Hematopoietic multipotent progenitor cell (in vitro differentiated cells): ENCODE results near the gene SH3BP5. TPM values are rescaled to one million over a fixed set of nuclear protein-coding genes. Genes with fewer than 3 reads are reported as not detected.

Experiments
- DNase-seq, 3 donors: peaks; one replicate each; pipeline ENCODE4 v3.0.0-alpha.2; 2011 to 2015; ENCODE audit warnings: low read depth in 2 of 3, low spot score in 2 of 3
- total RNA-seq: library from RNA; depleted of rRNA; stranded (reverse); fragments of >200 nt; gene quantifications from one replicate; pipeline ENCODE4 v1.2.3, GENCODE V29; 2012

The SH3BP5 gene
- total RNA-seq, 1 donor: 4.6 TPM

DNA sequence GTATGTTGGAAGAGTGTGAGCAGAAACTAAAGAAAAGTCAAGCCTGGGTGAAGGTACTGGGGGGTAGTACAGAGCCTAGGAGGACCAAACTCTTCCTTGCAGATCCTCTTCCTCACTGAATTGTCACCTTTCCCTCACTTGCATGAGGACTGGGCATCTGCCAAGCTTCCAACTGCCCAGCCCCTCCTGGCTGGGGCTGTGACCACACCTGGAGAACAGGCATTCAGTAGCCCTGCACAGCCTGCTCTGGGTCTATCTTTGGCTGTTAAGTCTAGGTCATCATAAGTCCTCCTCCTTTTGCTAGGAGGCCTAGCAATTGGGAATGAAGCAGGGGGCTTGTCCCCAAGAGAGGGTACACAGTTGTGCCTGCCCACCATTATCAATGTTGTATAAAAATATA lies 71.1 kb downstream of the SH3BP5 start:
- DNase-seq: no peak

DNA sequence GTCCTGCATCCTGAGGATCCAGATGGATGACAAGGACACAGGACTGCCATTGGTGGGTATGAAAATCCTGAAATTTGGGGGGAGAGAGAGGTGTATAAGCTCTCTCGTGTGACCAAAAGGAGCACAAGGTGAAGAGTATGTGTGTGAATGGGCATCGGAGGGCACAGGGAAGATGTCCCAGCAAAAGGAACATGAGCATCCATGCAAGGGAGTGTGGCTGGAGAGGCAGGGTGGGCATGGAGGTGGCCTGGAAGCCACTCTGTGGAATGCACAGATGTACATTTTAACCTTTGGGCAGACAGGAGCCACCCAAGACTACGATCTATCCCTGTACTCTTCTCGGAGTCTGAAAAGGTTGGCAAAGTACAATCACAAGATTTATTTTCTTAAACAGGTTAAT lies 71.9 kb downstream of the SH3BP5 start:
- DNase-seq: no peak

DNA sequence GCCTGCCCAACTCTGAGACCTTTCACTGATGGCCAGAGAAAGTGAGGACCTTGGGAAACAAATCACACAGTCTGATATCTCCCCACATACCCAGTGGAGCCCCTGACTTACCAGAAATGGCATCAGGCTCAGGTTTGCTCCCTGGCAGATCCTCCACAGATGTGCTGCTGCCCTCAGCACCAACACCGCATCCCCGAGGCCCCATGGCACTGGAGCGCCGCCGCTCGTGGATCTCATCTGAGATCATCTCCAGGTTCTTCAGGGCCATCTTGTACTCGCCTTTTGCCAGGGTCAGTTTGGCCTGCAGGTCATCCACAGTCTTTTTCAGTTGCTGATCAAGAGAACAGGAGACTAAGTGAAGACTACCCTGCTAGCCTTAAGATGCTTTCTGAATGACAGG lies 73.7 kb downstream of the SH3BP5 start:
- DNase-seq: no peak

DNA sequence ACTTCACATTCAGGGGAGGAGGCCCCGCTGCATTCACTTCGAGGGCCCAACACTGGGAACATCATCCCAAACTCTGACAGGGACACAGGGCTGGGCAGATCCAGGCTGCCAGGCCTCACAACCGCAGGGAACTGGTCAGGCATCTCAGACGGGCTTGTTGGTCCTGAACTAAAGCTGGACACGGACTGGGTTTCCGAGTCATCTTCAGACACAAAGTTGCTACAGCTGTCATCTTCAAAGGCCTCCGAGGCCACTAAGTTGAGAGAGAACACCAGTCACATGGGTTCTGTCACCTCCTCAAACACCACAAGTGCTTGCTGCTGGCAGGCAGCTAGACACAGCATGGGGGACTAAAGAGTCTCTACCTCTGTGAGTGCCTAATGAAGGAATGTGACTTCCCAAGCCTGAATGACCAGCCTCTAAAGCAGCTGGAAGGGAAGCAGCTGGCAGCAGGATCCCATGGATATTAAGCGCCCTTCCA lies 75.5 kb downstream of the SH3BP5 start:
- DNase-seq: no peak

DNA sequence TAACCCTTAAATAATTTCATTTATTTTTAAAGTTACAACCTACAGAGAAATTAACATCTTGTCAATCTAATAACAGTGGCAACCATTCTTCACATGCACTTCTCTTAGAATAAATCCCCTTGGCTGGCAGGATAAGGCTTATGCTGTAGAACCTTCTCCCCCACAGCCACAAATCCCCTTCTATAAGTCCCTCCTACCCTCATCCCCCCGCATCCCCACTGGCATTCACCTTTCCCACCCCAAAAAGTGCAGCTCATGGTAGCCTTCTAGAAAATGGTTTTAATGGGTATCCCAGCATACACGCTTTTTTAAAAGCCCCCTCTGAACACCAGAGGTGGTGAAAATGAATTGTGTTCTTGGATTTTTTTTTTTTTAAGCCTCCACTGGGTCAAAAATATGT lies 77.2 kb downstream of the SH3BP5 start:
- DNase-seq: no peak

DNA sequence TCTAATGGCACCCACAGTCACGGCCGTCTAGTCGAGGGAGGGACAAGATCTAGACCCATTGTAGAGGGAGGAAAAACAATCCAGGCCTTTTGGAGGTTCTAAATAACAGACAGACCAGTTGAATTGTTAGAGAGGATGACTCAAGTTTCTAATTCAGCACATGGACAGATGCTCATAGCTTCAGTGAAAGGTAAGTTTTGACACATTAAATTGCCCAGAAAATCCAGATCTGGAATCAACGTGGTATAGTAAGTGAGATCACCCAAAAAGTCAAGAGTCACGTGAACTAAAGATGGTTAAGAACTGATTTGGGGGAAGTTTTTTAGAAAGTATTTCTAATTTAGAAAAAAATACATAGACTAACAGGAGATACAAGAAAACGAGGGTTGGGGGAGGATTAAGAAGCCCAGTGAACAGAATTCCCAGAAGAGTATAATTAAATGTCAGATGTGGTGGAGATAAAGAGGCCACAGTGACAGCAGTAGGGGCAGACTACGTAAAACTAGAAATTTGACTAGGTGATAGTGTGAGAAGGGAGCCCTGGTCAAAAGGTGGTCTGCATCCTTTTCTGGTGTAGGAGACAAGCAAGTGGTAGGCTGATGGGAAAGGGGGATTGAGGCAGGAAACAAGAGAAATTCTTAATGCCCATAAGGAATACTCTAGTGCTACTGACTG lies 79.2 kb downstream of the SH3BP5 start:
- DNase-seq: no peak

DNA sequence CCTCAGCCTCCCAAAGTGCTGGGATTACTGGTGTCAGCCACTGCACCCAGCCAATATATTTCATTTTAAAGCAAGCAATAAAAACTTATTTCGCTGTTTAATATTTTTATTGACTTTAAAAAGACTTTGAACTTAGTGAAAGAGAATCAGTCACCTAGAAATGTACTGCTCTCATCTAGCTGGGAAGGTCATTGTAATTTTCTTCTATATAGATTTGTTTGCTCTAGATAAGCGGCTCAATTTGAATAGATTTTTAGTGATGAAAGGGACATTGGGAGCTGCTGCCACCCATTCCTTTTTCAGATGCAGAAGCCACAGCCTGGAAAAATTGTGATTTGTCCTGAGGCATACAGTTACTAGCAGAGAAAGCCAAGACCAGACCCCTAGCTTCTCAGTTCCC lies 86.2 kb downstream of the SH3BP5 start:
- no peak for DNase-seq

DNA sequence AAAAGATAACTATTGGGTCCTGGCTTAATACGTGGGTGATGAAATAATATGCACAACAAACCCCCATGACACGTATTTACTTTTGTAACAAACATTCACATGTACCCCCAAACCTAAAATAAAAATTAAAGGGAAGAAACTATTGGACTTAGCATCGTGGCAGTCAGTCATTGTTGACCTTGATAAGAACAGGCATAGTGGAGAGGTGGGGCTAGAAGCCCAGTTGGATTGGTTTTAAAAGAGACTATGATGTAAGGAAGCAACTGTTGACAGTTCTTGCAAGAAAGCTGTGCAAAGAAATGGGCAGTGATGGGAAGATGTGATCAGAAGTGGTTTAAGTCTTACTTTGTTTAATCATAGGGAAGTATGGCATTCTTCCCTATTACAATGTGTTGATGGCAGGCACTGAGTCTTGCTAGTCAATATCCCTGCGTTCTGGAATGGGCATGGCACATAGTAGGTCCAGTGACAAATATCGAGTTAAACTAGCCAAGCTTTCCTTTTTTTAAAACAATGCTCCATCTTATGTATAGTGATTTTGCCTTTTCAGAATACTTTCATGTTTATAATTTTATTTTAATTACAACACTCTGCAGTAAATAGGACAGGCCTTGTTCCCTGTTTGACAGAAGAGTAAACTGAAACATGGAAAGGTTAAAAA lies 88.4 kb downstream of the SH3BP5 start:
- DNase-seq: no peak

DNA sequence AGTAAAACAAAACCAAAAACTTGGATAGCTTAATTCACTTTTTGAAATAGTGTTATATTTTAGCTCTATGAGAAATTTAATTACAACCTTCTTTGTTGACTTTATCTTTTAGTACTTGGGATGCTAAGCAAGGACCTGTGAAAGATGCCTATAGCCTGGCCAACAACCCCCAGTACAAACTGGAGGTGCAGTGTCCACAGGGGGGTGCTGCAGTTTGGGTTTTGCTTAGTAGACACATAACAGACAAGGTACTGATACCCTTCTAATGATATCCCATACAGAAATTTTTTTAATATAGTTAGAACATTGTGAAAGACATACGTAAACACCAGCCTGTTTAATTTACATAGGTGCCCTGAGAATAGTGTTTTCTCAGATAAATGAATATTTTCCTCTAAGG lies 91.0 kb downstream of the SH3BP5 start:
- DNase-seq: peak in 2 of 3 donors; percentile 47 to 59

DNA sequence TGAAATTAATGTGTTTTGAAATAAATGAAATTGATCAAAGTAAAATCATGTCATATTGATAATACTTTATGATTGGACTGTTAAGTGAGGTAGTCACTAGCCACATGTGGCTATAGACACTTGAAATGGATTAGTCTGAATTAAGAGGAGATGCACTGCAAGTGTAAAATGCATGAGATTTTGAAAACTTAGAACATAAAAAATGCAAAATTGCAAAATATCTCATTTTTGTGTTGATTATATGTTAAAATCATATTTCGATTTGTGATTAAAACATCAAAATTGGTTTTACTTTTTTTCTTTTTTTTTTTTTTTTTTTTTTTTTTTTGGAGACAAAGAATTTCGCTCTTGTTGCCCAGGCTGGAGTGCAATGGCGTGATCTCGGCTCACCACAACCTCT lies 103.1 kb downstream of the SH3BP5 start:
- no peak for DNase-seq

DNA sequence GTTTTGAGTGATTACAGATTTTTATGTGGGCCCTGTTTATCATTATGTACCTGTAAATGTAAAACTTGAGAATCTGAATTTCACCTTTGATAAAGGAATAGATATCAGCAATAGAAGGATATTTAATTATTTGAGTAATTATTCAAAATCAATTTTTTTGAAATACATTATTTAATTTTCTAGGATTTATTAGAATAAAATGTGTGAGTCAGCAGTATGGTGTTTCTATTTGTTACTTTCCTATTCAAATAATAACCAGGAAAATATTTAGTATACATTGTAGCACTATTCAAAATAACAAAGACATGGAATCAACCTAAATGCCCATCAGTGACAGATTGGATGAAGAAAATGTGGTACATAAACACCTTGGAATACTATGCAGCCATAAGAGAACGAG lies 104.2 kb downstream of the SH3BP5 start:
- no peak for DNase-seq

DNA sequence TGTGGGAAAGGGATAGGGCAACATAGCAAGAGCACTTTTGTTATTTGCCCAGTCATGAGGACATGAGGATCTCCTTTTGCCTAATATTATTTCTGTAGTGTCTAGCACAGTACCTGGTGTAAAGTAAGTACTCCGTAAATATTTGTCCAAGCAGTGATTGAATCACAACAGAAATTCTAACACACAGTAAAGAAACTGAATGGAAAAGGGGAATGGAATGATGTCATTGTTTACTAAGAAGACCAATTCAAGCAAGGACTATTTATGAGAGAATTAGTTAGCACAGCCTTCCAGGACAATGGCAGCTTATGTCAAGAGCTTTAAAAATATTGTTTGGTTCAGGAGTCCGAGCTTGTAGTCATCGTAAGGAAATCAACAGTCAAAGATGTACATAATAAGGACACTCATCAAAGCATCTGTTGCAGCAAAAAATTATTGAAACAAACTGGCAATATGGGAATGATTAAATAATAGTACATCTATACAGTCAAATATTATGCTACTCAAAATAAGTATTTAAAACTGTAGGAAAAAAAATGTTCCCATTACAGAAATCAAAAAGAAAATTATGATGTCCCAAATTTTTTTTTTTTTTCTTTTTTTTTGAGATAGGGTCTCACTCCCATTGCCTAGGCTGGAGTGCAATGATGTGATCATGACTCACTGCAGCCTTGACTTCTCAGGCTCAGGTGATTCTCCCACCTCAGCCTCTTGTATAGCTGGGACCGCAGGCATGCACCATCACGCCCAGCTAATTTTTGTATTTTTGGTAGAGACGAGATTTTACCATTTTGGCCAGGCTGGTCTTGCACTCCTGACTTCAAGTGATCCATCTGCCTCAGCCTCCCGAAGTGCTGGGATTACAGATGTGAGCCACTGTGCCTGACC lies 108.5 kb downstream of the SH3BP5 start:
- no peak for DNase-seq

DNA sequence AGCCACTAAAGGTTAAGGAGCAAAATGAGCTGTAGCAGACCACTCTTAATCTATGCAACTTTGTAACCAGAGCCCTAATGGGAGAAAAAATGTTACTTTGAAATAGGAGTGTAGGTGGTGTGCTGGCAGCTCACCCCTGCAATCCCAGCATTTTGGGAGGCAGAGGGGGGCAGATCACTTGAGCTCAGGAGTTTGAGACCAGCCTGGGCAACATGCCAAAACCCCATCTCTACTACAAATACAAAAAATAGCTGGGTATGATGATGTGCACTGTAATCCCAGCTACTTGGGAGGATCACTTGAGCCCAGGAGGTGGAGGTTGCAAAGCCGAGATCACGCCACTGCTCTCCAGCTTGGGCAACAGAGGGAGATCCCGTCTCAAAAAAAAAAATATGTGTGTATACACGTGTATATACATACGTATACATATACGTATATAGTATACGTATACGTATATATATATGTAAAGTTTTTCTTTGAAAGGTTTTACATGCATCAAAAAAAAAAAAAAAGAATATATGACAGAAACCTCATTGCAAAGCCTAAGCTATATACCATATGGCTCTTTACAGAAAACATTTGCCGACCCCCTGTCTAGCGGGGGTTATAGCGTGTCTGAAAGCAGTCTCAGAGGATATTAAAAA lies 110.7 kb downstream of the SH3BP5 start:
- DNase-seq: no peak

DNA sequence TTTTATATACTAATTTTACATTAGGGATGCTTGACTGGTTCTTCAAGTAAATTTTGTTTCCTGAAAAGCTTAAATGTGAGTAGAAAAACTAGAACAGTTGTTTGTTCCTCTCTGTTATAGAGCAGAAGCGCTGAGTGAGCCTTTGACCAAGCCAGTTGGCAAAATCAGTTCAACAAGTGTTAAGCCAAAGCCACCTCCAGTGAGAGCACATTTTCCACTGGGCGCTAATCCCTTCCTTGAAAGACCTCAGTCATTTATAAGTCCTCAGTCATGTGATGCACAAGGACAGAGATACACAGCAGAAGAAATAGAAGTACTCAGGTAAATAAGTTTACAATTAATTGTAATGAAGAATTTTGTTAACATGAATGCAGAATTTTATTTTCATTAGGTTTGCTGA lies 111.7 kb downstream of the SH3BP5 start:
- no peak for DNase-seq

DNA sequence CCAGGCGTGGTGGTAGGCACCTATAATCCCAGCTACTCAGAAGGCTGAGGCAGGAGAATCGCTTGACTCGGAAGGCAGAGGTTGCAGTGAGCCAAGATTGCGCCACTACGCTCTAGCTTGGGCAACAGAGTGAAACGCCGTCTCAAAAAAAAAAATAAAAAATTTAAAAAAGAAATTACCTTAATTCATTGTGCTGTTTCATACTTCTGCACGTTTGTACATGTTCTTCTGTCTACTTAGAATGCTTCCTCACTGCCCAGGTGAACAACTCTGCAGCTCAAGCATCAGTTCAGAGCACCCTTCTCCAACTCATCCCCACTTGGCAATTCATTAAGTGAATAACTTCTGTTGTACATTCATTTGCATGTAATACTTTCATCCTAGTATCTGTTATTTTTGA lies 112.3 kb downstream of the SH3BP5 start:
- DNase-seq: no peak

DNA sequence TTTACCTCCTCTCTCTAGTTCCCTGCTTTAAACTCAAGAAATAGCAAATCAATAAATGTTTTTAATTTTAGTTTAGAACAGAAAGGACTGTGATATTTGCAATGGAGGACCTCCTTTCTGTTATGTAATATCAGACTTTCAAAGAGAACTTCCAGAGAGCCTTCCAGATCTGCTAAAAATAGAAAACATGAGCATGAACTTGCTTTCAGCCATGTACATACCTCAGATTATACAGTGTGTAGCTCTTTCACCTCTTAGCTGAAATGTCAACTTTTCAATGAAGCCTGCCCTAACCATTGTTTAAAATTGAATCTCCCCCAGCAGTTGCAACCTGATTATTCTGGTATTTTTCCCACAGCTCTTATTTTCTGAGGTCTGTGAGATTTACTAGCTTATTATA lies 113.7 kb downstream of the SH3BP5 start:
- no peak for DNase-seq

DNA sequence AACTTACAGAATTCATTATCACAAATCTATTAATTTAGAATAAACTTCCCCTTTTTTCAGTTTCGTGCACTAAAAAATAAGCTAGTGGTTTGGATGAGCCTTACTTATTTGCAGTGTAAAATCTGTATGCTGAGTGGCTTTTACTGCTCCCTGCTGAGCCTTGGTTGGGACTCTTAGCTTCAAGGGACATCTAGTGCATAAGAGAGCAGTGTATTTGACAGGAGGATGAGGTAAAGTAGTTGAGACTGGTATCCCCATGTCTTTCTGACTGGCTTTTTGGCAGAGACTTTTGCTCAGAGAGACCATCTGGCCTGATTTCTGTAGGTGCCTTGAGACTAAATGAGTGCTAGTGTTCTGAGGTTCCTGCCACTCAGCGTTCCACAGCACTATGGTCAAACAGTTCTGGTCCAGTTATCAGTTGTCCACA lies 114.5 kb downstream of the SH3BP5 start:
- no peak for DNase-seq

DNA sequence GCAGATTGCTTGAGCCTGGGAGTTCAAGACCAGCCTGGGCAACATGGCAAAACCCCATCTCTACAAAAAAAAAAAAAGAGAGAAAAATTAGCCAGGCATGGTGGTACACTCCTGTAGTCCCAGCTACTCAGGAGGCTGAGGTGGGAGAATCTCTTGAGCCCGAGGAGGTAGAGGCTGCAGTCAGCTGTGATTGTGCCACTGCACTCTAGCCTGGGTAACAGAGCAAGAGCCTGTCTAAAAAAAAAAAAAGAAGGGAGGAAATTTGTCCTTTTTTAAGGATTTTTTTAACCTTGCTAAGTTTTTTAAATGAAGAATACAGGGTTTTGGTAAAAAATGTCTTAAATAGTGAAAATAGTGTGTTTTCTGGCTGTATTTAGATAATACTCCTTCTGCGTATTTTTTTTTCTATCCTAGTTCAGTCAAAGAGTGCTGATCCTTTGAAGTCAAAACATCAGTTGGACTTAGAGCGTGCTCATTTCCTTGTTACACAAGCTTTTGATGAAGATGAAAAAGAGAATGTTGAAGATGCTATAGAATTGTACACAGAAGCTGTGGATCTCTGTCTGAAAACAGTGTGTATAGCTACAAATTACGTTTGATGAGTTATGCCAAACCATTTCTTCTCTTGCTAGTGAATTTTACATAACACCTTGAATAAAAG lies 115.2 kb downstream of the SH3BP5 start:
- DNase-seq: no peak

DNA sequence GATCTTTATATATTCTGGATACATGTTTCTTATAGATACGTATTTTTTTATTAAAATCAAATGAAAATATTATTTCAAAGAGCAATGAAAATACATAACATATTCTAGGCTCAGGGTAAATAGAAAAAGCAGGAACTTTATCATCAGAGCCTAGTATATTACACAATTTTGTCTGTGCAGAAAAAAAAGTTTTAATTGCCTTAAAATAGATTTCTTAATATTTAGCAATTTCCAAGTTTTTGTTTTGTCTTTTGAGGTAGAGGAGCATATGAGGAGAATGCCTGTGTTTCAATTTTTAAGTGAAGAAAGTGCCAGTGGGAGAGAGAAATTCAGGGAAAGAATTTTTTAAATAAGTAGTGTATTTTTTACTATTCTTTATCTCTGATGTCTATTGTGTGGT lies 115.9 kb downstream of the SH3BP5 start:
- no peak for DNase-seq

DNA sequence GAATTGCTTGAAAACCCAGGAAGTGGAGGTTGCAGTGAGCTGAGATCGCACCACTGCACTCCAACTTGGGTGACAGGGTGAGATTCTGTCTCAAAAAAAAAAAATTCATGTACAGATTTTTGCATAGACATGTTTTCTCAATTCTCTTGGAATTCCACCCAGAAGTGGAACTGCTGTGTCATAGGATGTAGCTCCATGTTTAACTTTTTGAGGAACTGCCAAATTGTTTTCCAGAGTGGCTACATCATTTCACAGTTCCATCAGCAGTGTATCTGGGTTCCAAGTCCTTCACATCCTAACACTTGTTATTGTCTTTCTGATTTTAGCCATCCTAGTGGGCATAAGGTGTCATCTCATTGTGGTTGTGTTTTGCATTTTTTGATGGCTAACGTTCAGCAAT lies 116.4 kb downstream of the SH3BP5 start:
- no peak for DNase-seq

DNA sequence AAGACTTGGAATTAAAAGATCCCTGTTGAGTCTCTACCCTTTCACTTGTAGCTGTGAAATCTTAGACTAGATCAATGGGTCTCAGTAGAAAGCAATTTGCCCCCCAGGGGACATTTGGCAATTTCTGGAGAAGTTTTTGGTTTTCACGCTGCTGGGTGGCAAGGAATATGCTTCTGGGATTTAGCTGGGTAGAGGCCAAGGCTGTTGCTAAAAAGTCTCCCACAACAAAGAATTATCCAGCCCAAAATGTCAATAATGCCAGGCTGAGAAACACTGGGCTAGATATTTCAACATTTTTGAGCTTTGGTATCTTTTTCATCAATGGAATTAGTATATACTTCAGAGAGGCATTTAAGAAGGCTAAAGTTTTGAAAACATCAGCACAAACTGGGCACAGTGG lies 117.6 kb downstream of the SH3BP5 start:
- DNase-seq: no peak
